Effector CD8-positive, alpha-beta T cell (primary cell): ENCODE measurements around the gene STARD13.

Experiments used
- DNase-seq: peaks from one replicate; lab custom pipeline; 2025; lab: John Stamatoyannopoulos, UW

Gene STARD13

GRCh38 chr13:33081666-33082065 lies 203.9 kb downstream of the STARD13 start:
- no peak for DNase-seq

GRCh38 chr13:33080972-33081590 lies 204.5 kb downstream of the STARD13 start:
- DNase-seq: no peak

- DNase-seq: no peak
These were observed 205.6 kb downstream of the STARD13 start for GRCh38 chr13:33079960-33080359.

- no peak for DNase-seq
These were observed 207.3 kb downstream of the STARD13 start for GRCh38 chr13:33078263-33078662.

DNA sequence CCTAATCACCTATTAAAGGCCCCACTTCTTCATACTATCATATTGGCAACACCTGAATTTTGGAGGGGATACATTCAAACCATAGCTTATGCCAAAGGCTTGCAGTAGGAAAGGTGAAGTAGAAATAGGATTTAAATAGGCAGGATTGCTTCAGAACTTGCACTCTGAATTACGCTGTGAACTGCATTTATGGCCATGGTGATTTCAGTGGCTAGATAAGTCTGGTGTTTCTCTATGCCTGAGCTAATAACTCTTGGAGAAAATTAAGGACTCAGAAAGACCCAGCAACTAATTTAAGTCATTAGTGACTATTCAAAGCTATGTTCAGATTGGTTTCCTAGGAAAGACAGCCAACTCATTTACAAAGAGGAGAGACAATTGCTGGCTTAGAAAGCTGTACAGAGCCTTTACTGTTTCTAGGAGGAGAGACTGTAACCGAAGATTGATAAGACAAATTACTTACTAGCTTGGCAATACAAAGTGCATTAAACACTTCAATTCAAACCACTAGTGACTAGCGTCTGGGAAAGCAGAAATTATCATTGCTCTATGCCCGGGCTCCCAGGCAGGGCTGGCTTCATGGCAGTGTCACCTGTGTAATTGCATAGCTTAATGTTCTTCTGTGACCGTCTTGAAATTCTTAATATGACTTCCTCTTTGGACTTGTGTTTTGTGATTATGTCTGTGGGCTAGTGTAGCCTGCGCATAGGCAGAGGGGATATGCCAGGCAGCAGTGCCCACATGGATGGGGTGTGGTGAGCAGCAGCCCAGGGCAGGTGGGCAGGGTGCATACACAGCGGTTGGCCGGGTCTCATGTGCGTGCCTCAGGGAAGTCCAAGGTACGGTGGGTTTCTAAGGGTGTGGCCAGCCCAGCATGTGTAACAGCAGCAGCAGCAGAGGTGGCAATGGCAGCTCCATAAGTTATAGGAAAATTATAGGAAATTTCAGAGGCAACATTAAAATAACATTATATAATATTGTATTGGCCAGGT lies 209.3 kb downstream of the STARD13 start:
- no peak for DNase-seq

DNA sequence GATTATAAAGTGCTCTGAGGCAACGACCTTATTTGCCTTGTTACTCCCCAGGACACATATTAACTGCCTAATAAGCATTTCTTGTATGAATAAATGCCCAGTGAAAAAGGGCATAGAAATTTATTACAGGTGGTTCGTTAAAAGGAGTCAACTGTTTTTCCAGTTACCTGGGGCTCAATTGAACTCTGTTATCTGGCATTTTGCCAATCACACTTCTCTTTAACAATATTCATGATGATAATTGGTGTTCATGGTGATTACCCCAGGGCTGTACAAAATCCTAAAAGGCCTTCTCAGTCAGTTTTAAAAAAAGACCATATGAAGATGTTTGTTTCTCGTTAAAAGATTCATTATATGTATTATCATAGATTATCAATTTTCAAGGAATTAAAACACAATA lies 212.2 kb downstream of the STARD13 start:
- no peak for DNase-seq

- DNase-seq: no peak
These were observed 212.8 kb downstream of the STARD13 start for GRCh38 chr13:33072759-33073158.

GRCh38 chr13:33072282-33072681 lies 213.3 kb downstream of the STARD13 start:
- no peak for DNase-seq

- DNase-seq: no peak
These were observed 214.8 kb downstream of the STARD13 start for GRCh38 chr13:33070713-33071112.

- no peak for DNase-seq
These were observed 216.2 kb downstream of the STARD13 start for GRCh38 chr13:33069365-33069764.

DNA sequence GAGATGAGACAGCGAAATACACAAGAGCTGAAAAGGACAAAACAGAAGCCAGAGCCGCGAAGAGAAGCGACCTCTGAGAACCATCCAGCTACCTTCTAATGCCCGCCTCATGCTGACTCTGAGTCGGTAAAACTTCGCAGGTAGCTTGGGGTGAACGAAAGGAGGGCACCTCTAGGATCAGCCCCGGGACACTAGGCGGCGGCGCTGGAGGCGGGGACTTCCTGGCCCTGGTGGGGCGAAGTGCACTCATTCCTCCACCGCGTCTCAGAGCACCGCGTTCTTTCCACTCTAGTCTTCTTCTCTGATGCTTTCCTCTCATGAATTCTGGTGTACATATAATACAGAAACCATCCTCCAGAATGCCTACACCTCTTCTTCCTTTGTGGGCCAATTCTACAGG lies 219.2 kb downstream of the STARD13 start:
- no peak for DNase-seq

- no peak for DNase-seq
These were observed 224.7 kb downstream of the STARD13 start for GRCh38 chr13:33060815-33061214.

- no peak for DNase-seq
These were observed 226.7 kb downstream of the STARD13 start for GRCh38 chr13:33058776-33059327.

DNA sequence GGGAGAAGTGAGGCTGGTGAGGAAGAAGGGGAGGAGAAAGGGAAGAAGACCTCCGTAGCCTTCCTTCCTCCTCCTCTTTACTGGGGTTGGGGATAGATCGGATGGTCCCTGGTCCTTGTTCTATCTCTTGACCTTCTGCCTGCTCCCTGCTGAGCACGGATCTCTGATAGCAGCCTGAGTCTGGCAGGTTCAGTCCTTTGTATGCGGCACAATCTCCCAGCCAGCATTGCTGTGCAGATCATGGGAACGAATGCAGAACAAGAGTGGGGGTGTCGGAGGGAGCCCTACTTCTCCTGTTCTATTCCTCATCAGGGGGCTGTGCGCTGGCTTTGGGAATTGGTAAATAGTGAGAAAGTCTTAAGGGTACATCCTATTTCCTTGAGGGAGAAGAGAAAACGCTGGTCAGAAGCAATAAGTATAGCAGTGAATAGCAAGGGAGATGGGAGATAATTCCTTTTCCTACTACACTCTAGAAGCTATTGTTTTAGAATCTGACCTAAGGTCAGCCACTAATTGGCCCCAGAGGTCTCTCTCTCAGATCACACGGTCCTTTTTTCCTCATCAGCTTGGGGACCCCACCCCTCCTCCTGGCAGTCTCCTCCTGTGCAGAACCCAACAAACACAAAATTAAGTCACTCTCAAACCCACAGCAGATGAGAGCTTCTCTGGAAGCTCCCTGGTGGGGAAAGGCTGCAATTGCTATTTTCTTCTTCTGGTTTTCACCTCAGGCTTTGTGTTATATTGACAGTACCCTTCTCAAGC lies 228.4 kb downstream of the STARD13 start:
- no peak for DNase-seq

- no peak for DNase-seq
These were observed 232.0 kb downstream of the STARD13 start for GRCh38 chr13:33053397-33054066.
